NT2/D1 (cell line): ENCODE data around the gene MYO1D.

Experiments used
- SUZ12 ChIP-seq: IDR thresholded peaks from 2 replicates; pipeline ENCODE4 v1.6.1; 2011; ENCODE audit not compliant: insufficient read length, insufficient read depth; ENCODE audit errors: extremely low read depth
- YY1 ChIP-seq: IDR thresholded peaks from 2 replicates; pipeline ENCODE4 v1.6.1; 2011; ENCODE audit not compliant: insufficient read length, insufficient read depth
- ZNF274 ChIP-seq: IDR thresholded peaks from 2 replicates; pipeline ENCODE4 v1.6.1; 2011; ENCODE audit warnings: mild to moderate bottlenecking, low read depth, low read length

DNA sequence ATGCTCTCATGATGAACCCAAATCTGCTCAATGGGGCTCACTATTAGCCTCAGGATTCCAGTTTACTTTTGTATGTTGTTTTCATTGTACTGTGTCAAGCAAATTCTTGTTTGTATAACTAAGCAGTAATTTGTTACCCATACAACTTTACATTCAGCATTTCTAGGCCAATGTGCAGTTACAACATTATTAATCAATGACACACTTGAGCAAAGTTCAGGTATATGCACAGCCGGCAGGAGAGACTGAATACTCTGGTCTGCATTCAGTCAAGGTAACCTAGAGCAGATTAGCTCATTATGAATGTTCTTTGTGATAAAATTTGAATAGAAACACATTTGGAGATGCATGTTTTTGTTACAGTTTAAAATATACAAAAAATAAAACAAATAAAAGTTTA, 2.2 kb upstream of the MYO1D start:
- no peak for TF ChIP-seq YY1
- TF ChIP-seq ZNF274 = no peak
- TF ChIP-seq SUZ12 = no peak
